HEK293T (cell line): Measurements from ENCODE around the gene KCNMA1.
"Not testable (repeated sequence)": the region's sequence is repeated elsewhere in the genome, so short reads cannot be mapped to it uniquely, and the experiment has no call there.

ENCODE experiments used
- CTCF ChIA-PET: fragments of 350-600 bp; formaldehyde crosslinking; extraction: SDS; loops from one replicate; lab custom pipeline; 2021; ENCODE audit warnings: antibody characterized with exemption, inconsistent platforms; lab: Yijun Ruan, JAX
- POLR2A ChIA-PET: fragments of 350-600 bp; formaldehyde crosslinking; extraction: SDS; loops from one replicate; lab custom pipeline; 2020; ENCODE audit warnings: antibody characterized with exemption, inconsistent platforms; lab: Yijun Ruan, JAX
- DNase-seq: peaks from one replicate; pipeline ENCODE4 v3.0.0; 2012; ENCODE audit warnings: mixed read lengths; ENCODE audit errors: extremely low spot score
- CTBP1 ChIP-seq: fragments of 450-650 bp; IDR thresholded peaks from 2 replicates; pipeline ENCODE4 v1.6.1; 2016; ENCODE audit warnings: borderline replicate concordance
- ELF4 ChIP-seq: fragments of 450-650 bp; IDR thresholded peaks from 2 replicates; pipeline ENCODE4 v1.6.1; 2017; ENCODE audit warnings: antibody characterized with exemption
- FOXA1 ChIP-seq: fragments of 450-650 bp; IDR thresholded peaks from 2 replicates; pipeline ENCODE4 v1.6.1; 2016; ENCODE audit warnings: mild to moderate bottlenecking
- FOXK2 ChIP-seq: fragments of 450-650 bp; IDR thresholded peaks from 2 replicates; pipeline ENCODE4 v1.6.1; 2016; ENCODE audit warnings: mild to moderate bottlenecking
- FOXM1 ChIP-seq: fragments of 450-650 bp; IDR thresholded peaks from 2 replicates; pipeline ENCODE4 v1.6.1; 2017; ENCODE audit warnings: mild to moderate bottlenecking, borderline replicate concordance
- HDGF ChIP-seq: fragments of 450-650 bp; IDR thresholded peaks from 2 replicates; pipeline ENCODE4 v1.6.1; 2017; ENCODE audit warnings: antibody characterized with exemption, borderline replicate concordance
- L3MBTL2 ChIP-seq: fragments of 450-650 bp; conservative IDR thresholded peaks from 2 replicates; pipeline ENCODE4 v1.6.1; 2016; ENCODE audit warnings: mild to moderate bottlenecking
- LEF1 ChIP-seq: fragments of 450-650 bp; IDR thresholded peaks from 2 replicates; pipeline ENCODE4 v1.6.1; 2017; ENCODE audit warnings: mild to moderate bottlenecking, borderline replicate concordance
- NFRKB ChIP-seq: fragments of 450-650 bp; IDR thresholded peaks from 2 replicates; pipeline ENCODE4 v1.6.1; 2016; ENCODE audit warnings: mild to moderate bottlenecking, moderate library complexity
- SP1 ChIP-seq: fragments of 450-650 bp; IDR thresholded peaks from 2 replicates; pipeline ENCODE4 v1.6.1; 2017
- SUZ12 ChIP-seq: fragments of 450-650 bp; IDR thresholded peaks from 2 replicates; pipeline ENCODE4 v1.6.1; 2016; ENCODE audit warnings: mild to moderate bottlenecking
- TARDBP ChIP-seq: fragments of 450-650 bp; IDR thresholded peaks from 2 replicates; pipeline ENCODE4 v1.6.1; 2016
- ZNF384 ChIP-seq: fragments of 450-650 bp; IDR thresholded peaks from 2 replicates; pipeline ENCODE4 v1.6.1; 2016
- TF ChIP-seq, protein P1 (sequence below): fragments of 450-650 bp; IDR thresholded peaks from 2 replicates; pipeline ENCODE4 v1.6.1; 2016

Gene KCNMA1

DNA sequence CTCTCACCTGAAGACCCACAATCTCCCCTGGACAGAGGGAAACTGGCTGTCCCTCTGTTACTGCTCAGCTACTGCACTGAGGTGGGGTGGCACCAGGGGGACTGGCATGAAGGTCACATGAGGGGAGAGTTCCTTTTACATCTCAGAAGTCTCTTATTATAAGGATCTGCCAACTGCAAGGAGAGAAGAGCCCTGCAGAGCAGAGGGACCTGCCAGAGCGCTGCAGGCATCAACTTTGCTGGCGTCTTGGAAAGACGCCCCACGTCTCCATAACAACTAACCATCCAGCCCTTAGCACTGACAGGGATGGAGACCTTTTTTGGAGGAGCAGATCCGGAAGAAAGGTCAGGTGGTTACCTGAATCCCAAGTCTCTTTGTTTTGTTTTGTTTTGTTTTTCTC is 218.6 kb downstream of the KCNMA1 start:
- ChIA-PET CTCF (interaction anchor here (1.1 kb wide), 1 partner anchor 10 kb away, joined by 3 read pairs; no protein-coding TSS in a partner anchor), POLR2A (no interaction called here)
- DNase-seq = no peak
- no peak for TF ChIP-seq ZNF384
- TF ChIP-seq, protein P1, sequence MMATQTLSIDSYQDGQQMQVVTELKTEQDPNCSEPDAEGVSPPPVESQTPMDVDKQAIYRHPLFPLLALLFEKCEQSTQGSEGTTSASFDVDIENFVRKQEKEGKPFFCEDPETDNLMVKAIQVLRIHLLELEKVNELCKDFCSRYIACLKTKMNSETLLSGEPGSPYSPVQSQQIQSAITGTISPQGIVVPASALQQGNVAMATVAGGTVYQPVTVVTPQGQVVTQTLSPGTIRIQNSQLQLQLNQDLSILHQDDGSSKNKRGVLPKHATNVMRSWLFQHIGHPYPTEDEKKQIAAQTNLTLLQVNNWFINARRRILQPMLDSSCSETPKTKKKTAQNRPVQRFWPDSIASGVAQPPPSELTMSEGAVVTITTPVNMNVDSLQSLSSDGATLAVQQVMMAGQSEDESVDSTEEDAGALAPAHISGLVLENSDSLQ = no peak
- TF ChIP-seq TARDBP = no peak
- no peak for TF ChIP-seq FOXA1
- TF ChIP-seq CTBP1 = no peak
- no peak for TF ChIP-seq L3MBTL2
- no peak for TF ChIP-seq FOXM1

DNA sequence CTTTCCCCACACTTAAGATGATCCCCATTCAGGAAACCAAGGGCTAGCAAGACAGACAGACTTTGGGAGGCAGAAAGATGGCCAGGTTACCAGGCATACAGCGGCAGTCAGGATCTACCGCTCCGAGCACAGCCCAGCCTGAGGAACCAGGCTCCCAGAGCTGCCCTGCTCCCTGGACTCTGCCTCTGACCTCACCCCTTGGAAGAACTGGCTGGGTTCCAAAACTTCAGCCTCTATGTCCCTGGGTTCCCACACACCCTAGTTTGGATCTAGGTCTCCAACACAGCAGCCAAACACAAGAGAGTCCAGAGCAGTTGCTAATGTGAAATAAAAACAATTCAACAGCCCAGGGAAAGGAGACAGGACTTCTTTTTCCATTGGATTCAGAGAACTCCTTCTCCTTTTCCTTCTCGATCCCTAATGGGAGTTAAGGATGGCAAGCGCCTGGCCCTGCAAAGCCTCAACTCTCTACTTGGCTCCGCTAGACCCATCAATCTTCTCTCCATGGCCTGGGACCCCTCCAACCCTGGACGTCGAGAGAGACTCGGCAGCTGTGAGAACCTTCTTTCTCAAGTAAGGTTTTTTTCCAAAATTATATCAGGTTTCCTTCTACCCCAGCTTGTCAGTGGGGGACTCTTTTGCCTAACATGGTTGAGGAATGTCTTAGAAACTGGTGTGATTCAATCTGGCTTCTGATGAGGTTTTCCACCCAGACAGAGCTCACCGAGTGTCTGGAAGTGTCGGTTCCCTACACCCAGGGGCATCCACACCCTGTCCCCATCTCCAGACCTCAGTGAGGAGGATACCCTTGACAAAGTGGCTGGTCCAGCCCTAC is 219.6 kb downstream of the KCNMA1 start:
- POLR2A ChIA-PET = no interaction called here
- CTCF ChIA-PET = interaction anchor here (1.1 kb wide), 1 partner anchor 11 kb away, joined by 3 read pairs; no protein-coding TSS in a partner anchor
- TF ChIP-seq SUZ12 (no peak), FOXA1 (no peak), ELF4 (no peak), TARDBP (no peak), LEF1 (no peak), FOXM1 (no peak), HDGF (no peak)
- TF ChIP-seq, protein P1 = no peak
- no peak for DNase-seq

DNA sequence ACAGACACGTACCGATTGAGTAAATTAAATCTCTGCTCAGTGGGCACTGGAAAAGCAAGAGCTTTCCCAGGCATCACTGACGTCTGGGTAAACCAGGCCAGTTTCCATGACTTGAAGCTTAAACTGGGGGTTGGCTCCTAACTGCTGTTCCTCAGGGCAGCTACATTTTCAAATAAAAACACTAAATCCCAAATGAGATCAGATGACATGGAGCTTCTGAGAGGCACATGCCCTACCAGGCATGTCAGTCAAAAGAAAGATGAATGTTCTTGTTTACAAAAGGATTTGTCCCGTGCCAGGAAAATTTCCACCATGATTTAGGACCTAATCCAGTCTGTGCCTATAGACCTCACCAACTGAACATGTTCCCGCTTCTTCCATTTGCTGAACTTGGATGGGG is 220.2 kb downstream of the KCNMA1 start:
- no peak for DNase-seq
- ChIA-PET CTCF (no interaction called here), POLR2A (no interaction called here)
- no peak for TF ChIP-seq FOXK2
- TF ChIP-seq, protein P1 = peak; percentile 37; the same call in 1 of the 2 replicates

DNA sequence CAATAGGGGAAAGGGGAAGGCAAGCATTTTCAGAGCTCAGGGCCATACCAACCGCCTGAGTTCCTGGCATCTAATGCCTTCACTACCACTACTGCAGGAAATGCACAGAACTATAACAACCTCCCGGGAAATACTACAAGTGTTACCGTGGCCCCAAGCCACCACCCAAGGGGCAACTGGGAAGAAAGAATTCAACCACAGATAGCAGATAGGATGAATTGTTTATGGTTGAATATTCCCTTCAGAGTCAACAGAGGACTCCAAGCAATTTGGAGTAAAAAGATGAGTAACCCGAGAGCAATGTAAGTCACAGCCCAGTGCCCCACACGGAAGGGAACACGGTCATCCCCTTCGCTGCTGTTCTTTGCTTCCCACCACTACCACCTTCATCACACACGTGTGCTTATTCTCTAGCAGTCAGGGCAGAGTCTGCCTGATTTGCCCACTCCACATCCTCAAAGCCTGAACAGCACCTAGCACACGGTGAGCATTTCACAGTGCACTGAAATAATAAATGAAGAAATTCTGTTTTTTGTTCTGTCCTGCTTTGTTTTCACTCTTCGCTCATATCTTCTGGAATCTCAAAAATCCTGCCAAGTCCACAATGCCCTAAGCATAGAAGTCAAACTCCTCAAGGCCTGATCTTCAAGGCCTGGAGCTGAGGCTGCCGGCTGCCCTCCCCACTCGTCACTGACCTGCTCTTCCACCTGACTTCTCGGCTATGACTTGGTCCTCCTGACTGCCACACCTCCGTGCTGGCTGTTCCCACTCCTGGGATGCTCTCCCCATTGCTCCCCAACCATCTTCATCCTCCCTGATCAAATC is 221.1 kb downstream of the KCNMA1 start:
- TF ChIP-seq FOXA1 (no peak), TARDBP (no peak), FOXM1 (no peak), SP1 (no peak), FOXK2 (no peak), NFRKB (no peak)
- TF ChIP-seq, protein P1 = no peak
- ChIA-PET CTCF (no interaction called here), POLR2A (no interaction called here)
- DNase-seq = no peak

DNA sequence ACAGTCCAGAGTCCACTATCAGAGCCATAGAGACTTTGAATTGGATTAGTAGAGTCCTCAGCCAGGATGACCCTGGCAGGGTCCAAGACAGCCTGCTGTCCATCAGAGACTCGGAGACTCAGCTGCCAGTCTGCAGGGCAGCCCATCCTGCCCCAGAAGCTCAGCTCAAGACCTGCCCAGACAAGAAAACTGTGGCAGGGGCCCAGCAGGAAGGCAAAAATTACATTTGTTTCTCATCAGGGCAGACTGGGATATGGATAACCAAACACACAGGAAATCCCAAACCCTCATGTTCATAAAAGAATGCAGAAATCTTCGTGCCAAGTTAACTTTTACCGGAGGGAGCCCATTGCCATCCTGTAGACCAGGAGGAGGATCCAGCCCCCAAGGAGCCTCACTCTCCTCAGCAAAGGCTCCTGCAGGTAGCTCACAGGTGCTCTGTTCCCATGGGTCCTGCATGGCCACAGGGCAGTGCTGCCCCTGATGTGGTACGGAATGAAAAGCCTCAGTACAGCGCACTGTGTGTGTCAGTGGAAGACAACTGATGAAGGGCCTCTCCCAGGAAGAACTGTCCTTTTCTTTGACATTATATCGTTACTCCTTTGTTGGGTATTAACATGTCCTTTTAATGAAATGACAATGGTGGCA is 222.2 kb downstream of the KCNMA1 start:
- TF ChIP-seq LEF1 (no peak), TARDBP (no peak), HDGF (no peak)
- no peak for DNase-seq
- CTCF ChIA-PET = interaction anchor here (1.1 kb wide), 1 partner anchor 9 kb away, joined by 3 read pairs; no protein-coding TSS in a partner anchor
- POLR2A ChIA-PET = interaction anchor here (0.7 kb wide), 1 partner anchor 9 kb away, joined by 3 read pairs; no protein-coding TSS in a partner anchor

DNA sequence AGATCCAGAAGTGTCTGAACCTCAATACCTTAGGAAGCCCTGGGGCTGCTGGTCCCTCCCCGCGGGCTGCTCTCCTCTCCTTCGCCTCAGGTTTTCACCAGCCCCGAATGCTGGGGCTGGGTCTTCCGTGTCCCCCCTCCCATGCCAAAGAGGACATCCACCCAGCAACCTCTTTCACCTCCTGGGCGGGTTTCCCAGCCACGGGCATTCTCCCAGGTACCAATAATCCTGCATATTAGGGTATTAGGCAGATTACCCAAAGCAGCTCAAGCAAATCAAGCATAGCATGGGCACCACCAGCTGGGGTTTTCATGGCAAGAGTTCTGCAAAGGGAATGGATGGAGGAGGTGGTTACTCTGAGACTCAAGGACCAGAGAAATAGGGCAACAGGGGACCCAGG is 224.4 kb downstream of the KCNMA1 start:
- POLR2A ChIA-PET = no interaction called here
- TF ChIP-seq NFRKB = no peak
- no peak for TF ChIP-seq L3MBTL2
- TF ChIP-seq FOXA1 = no peak
- TF ChIP-seq ZNF384 = no peak
- TF ChIP-seq SUZ12 = no peak
- no peak for TF ChIP-seq CTBP1
- no peak for TF ChIP-seq TARDBP
- no peak for TF ChIP-seq ELF4
- no peak for TF ChIP-seq SP1
- no peak for DNase-seq
- CTCF ChIA-PET = interaction anchor here (0.6 to 1.3 kb wide), 3 partner anchors 15 to 250 kb away, joined by 3 read pairs; no protein-coding TSS in a partner anchor

DNA sequence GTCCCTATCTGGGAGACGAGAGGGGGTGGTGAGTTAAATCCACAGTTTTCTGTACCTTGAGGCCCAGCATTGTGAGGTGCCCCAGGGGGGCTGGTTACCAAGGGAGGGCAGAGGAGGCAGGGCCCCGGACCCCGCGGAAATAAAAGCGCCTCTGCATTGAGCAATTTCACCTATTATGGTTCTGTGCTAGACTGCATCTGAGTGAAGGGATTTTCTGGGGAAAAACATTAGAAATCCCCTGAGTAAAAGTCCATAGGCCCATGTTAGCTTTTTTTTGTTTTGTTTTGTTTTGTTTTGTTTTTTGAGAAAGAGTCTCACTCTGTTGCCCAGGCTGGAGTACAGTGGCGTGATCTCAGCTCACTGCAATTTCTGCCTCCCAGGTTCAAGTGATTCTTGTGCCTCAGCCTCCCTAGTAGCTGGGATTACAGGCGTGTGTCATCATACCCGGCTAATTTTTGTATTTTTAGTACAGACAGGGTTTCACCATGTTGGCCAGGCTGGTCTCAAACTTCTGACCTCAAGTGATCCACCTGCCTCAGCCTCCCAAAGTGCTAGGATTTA is 225.0 kb downstream of the KCNMA1 start:
- DNase-seq, POLR2A ChIA-PET: not testable (repeated sequence)

More for the DNA sequence above, 225.0 kb downstream of the KCNMA1 start:
- CTCF ChIA-PET = interaction anchor here (0.7 kb wide), 1 partner anchor 163 kb away, joined by 3 read pairs; no protein-coding TSS in a partner anchor
